SK-N-SH (cell line): ENCODE data around the gene PRKCQ. TPM values are rescaled to one million over a fixed set of nuclear protein-coding genes. Genes with fewer than 3 reads are reported as not detected.

Experiments
- CTCF ChIA-PET: fragments of 300-600, 350-600 bp; formaldehyde crosslinking; extraction: SDS; loops from one replicate; lab custom pipeline; 2021; lab: Yijun Ruan, JAX
- POLR2A ChIA-PET: fragments of 350-600 bp; sonication (Branson Sonifier 250); formaldehyde crosslinking; extraction: SDS; loops from one replicate; lab custom pipeline; 2020; ENCODE audit warnings: antibody characterized with exemption, inconsistent platforms; lab: Yijun Ruan, JAX
- DNase-seq: peaks from one replicate; pipeline ENCODE4 v3.0.0; 2012
- H2AFZ ChIP-seq: fragments of 200-600 bp; sonication (generic); 2 replicates; pipeline ENCODE4 v1.8.1; 2016; ENCODE audit warnings: antibody characterized with exemption, mild to moderate bottlenecking, low read depth
- H3F3A ChIP-seq: fragments of 200-600 bp; sonication (generic); replicated peaks from 2 replicates; pipeline ENCODE3; 2016; ENCODE audit warnings: antibody characterized with exemption, mild to moderate bottlenecking; ENCODE audit not compliant: insufficient read depth
- H3K27ac ChIP-seq, 2 experiments: fragments of 200-500 bp in 1 of 2; fragments of 200-600 bp in 1 of 2; sonication (Bioruptor generic) in 1 of 2; sonication (generic), shearing (Covaris generic) in 1 of 2; 2 replicates each; pipeline versions ENCODE4 v1.5.1 to v1.6.1; 2014 to 2016; ENCODE audit warnings: low read depth in 2 of 2, inconsistent platforms in 1 of 2, low read length in 1 of 2, mild to moderate bottlenecking in 1 of 2, mixed read lengths in 1 of 2
- H3K27me3 ChIP-seq: fragments of 200-600 bp; sonication (generic), shearing (Covaris generic); 2 replicates; pipeline ENCODE4 v1.6.1; 2016; ENCODE audit warnings: mixed run types; ENCODE audit not compliant: insufficient read depth
- H3K36me3 ChIP-seq, 2 experiments: fragments of 200-500 bp in 1 of 2; fragments of 200-600 bp in 1 of 2; sonication (Bioruptor generic) in 1 of 2; sonication (generic) in 1 of 2; replicated peaks in 1 of 2; 2 replicates each; pipeline versions ENCODE3 to v1.5.1; 2014 to 2016; ENCODE audit warnings: low read length in 1 of 2, mild to moderate bottlenecking in 1 of 2; ENCODE audit not compliant: insufficient read depth in 2 of 2, control insufficient read depth in 1 of 2
- H3K4me1 ChIP-seq, 2 experiments: fragments of 200-500 bp in 1 of 2; fragments of 200-600 bp in 1 of 2; sonication (Bioruptor generic) in 1 of 2; sonication (generic), shearing (Covaris generic) in 1 of 2; 2 replicates each; pipeline versions ENCODE4 v1.5.1 to v1.6.1; 2014 to 2016; ENCODE audit warnings: low read depth in 1 of 2, low read length in 1 of 2, mixed run types in 1 of 2; ENCODE audit not compliant: insufficient read depth in 2 of 2, control insufficient read depth in 1 of 2
- H3K4me2 ChIP-seq: fragments of 200-600 bp; sonication (generic), shearing (Covaris generic); 2 replicates; pipeline ENCODE4 v1.6.1; 2017; ENCODE audit warnings: mixed run types
- H3K4me3 ChIP-seq, 2 experiments: fragments of 200-500 bp in 1 of 2; fragments of 200-600 bp in 1 of 2; sonication (Bioruptor generic) in 1 of 2; sonication (generic), shearing (Covaris generic) in 1 of 2; 2 replicates each; pipeline versions ENCODE4 v1.5.1 to v1.8.1; 2014 to 2016; ENCODE audit warnings: low read depth in 2 of 2, inconsistent platforms in 1 of 2, low read length in 1 of 2, mild to moderate bottlenecking in 1 of 2, mixed read lengths in 1 of 2, moderate library complexity in 1 of 2
- H3K79me2 ChIP-seq: fragments of 200-600 bp; sonication (generic); 2 replicates; pipeline ENCODE4 v1.8.1; 2017; ENCODE audit warnings: mild to moderate bottlenecking; ENCODE audit not compliant: insufficient read depth
- H3K9ac ChIP-seq: fragments of 200-600 bp; sonication (generic); 2 replicates; pipeline ENCODE4 v1.6.1; 2017; ENCODE audit warnings: mixed run types
- H3K9me2 ChIP-seq: fragments of 200-600 bp; sonication (generic); 2 replicates; pipeline ENCODE4 v1.6.1; 2017; ENCODE audit warnings: mixed run types
- H3K9me3 ChIP-seq: fragments of 200-600 bp; sonication (generic); 2 replicates; pipeline ENCODE4 v1.6.1; 2017; ENCODE audit warnings: mixed run types, mild to moderate bottlenecking, moderate library complexity
- H4K20me1 ChIP-seq: fragments of 200-600 bp; sonication (generic); 2 replicates; pipeline ENCODE4 v1.6.1; 2017; ENCODE audit warnings: mild to moderate bottlenecking, mixed run types; ENCODE audit not compliant: insufficient read depth
- CHD2 ChIP-seq: fragments of 150-350 bp; IDR thresholded peaks from 2 replicates; pipeline ENCODE4 v1.6.1; 2018; ENCODE audit warnings: low read length; ENCODE audit not compliant: partially characterized antibody
- EZH2phosphoT487 ChIP-seq: fragments of 200-600 bp; sonication (generic); IDR thresholded peaks from 2 replicates; pipeline ENCODE4 v1.6.1; 2017; ENCODE audit warnings: low read depth, mixed run types, mild to moderate bottlenecking, antibody characterized with exemption, moderate library complexity, borderline replicate concordance
- FOXM1 ChIP-seq: IDR thresholded peaks from 2 replicates; pipeline ENCODE4 v1.4.0; 2012; ENCODE audit warnings: low read depth, mild to moderate bottlenecking
- GATA2 ChIP-seq: sonication (generic); formaldehyde crosslinking; IDR thresholded peaks from 2 replicates; pipeline ENCODE4 v1.5.0; 2020; ENCODE audit warnings: mild to moderate bottlenecking, missing genetic modification reagents
- MXI1 ChIP-seq: IDR thresholded peaks from 2 replicates; pipeline ENCODE4 v1.6.1; 2012; ENCODE audit warnings: mild to moderate bottlenecking, low read depth, low read length, improper control_type of control experiment
- POLR2AphosphoS5 ChIP-seq: IDR thresholded peaks from 2 replicates; pipeline ENCODE4 v1.6.1; 2012; ENCODE audit warnings: low read depth, low read length
- RFX5 ChIP-seq: IDR thresholded peaks from 2 replicates; pipeline ENCODE4 v1.6.1; 2012; ENCODE audit warnings: mild to moderate bottlenecking, improper control_type of control experiment, low read length
- SIN3A ChIP-seq: IDR thresholded peaks from 2 replicates; pipeline ENCODE4 v1.6.1; 2012; ENCODE audit warnings: low read depth, mild to moderate bottlenecking, low read length, moderate library complexity, borderline replicate concordance
- SMC3 ChIP-seq: IDR thresholded peaks from 2 replicates; pipeline ENCODE4 v1.6.1; 2012; ENCODE audit warnings: low read depth, low read length, improper control_type of control experiment
- TAF1 ChIP-seq: IDR thresholded peaks from 2 replicates; pipeline ENCODE4 v1.6.1; 2012; ENCODE audit warnings: low read depth, mild to moderate bottlenecking, low read length, moderate library complexity, borderline replicate concordance
- YY1 ChIP-seq: IDR thresholded peaks from 2 replicates; pipeline ENCODE4 v1.4.0; 2012; ENCODE audit warnings: low read depth, mild to moderate bottlenecking
- WGBS: methylation state at CpG from one replicate; pipeline ENCODE4 v1.1.6; 2017; ENCODE audit warnings: low lambda C conversion rate; 5-methylcytosine and 5-hydroxymethylcytosine counted together
- polyA plus RNA-seq, 3 experiments: library from polyadenylated mRNA; depleted of rRNA; stranded (reverse); fragments of >200 nt; gene quantifications; 2 replicates each; pipeline ENCODE4 v1.2.3, GENCODE V29; 2012
- TF ChIP-seq, protein P1 (sequence below): fragments of 200-600 bp; sonication (generic); IDR thresholded peaks from 2 replicates; pipeline ENCODE4 v1.6.1; 2017; ENCODE audit warnings: antibody characterized with exemption, mild to moderate bottlenecking, moderate library complexity
- TF ChIP-seq, protein P2 (sequence below): IDR thresholded peaks from 2 replicates; pipeline ENCODE4; 2012
- TF ChIP-seq, protein P3 (sequence below): IDR thresholded peaks from 2 replicates; pipeline ENCODE4 v1.4.0; 2012; ENCODE audit warnings: low read depth

Gene PRKCQ
- polyA plus RNA-seq, 1 of the 3 experiments (the other 2 are of a cell fraction): 0.18 TPM

DNA sequence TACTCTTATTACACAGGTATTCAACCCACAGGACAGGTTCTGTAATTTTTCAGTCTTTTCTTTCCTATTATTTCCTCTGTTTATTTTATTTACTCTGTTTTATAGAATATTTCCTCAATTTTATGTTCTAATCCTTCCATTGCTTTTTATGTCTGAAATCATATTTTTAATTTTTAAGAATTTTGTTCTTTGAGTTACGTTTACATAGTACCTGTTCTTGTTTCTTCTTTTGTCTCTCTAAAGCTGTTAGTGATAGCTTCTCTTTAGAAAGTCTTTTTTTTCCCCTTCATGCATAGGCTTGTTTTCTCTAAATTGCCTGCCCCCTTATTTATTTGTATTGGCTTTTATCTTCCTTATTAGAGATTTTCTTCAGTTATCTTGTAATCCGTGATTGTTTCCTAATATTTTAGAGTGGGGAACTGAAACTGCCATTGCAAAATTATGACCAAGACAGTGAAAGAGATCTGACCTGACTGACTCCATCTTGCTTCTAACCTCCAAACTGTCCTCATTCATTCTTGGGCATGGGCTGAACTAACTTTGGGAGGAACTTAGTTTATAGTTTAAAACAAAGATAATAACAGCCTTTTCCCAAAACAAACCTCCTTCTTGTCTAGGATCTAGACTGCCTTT, 189.7 kb downstream of the PRKCQ start:
- Histone ChIP-seq H3F3A (no peaks in the 10 kb centered on the region), H4K20me1 (no peaks in the 10 kb centered on the region), H3K4me1 (no peaks in the 10 kb centered on the region; a peak in 1 of 4 replicates), H3K36me3 (no peaks in the 10 kb centered on the region), H3K9me2 (no peaks in the 10 kb centered on the region), H3K4me3 (no peak overlapping the region), H3K79me2 (no peaks in the 10 kb centered on the region), H3K4me2 (no peak overlapping the region), H2AFZ (no peak overlapping the region), H3K27ac (no peak overlapping the region), H3K9me3 (peaks cover 4% of the 10 kb centered on the region; the same call in 1 of the 2 replicates), H3K27me3 (no peaks in the 10 kb centered on the region), H3K9ac (no peak overlapping the region)
- CTCF ChIA-PET: interaction anchor here (1.2 to 4.2 kb wide), 2 partner anchors 11 to 19 kb away, joined by 3 to 25 read pairs; no protein-coding TSS in a partner anchor
- POLR2A ChIA-PET: no interaction called here
- 43% methylated on average over 2 of the region's 2 CpGs for WGBS
- no peak for DNase-seq
- no peak for TF ChIP-seq GATA2
- TF ChIP-seq EZH2phosphoT487: no peak
- no peak for TF ChIP-seq CHD2
- no peak for TF ChIP-seq RFX5

DNA sequence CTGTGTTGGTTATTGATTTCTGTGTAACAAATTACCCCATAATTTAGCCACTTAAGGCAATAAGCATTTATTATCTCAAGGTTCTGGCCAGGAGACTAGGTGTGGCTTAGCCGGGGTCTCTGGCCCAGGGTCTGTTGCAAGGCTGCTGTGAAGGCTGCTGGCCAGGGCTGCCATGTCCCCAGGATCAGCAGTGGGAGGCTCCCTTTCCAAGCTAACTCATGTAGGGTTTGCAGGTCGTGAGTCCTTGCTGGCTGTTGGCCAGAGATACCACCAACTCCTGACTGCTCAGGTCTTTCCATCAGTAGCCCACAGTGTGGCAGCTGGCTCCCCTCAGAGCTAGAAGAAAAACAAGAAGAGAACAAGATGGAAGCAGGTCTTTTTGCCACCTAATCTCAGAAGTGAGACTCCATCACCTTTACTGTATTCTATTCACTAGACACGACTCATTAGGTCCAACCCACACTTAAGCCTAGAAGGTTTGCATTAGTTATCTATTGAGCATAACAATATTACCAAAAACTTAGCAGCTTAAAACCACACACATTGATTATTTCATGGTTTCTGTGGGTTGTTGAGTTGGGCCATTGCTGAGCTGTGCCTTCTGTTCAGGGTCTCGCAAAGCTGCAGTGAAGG, 191.7 kb downstream of the PRKCQ start:
- no peak overlapping the region for H3K4me3 ChIP-seq
- DNase-seq: no peak
- TF ChIP-seq SIN3A: no peak
- no peaks in the 10 kb centered on the region for H3K36me3 ChIP-seq
- no peaks in the 10 kb centered on the region for H3K79me2 ChIP-seq
- H3F3A ChIP-seq: no peaks in the 10 kb centered on the region
- no peaks in the 10 kb centered on the region for H4K20me1 ChIP-seq
- ChIA-PET CTCF (interaction anchor here (0.6 to 2.1 kb wide), 3 partner anchors 13 to 36 kb away, joined by 3 to 7 read pairs (median 5); no protein-coding TSS in a partner anchor), POLR2A (no interaction called here)
- peaks cover 4% of the 10 kb centered on the region; the same call in 1 of the 2 replicates for H3K9me3 ChIP-seq
- no peak overlapping the region for H3K9ac ChIP-seq
- H3K27ac ChIP-seq: no peak overlapping the region
- 59% methylated on average over 4 of the region's 4 CpGs for WGBS
- H3K4me2 ChIP-seq: no peak overlapping the region
- peaks cover 0 to 4% of the 10 kb centered on the region in 2 experiments; a peak in 3 of 4 replicates for H3K4me1 ChIP-seq
- H3K27me3 ChIP-seq: no peaks in the 10 kb centered on the region
- H2AFZ ChIP-seq: no peak overlapping the region
- no peaks in the 10 kb centered on the region for H3K9me2 ChIP-seq

DNA sequence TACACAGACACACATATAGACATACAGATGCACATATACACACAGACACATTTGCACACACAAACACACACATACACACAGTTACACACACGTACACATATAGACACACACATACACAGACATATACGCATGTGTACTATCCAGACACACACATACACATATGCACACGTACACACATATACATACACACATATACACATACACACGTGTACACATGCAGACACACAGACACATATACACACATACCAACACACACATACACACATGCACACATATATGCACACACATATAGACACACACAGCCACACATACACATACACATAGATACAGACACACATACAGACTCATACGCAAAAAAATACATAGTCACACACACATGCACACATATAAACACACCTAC, 193.1 kb downstream of the PRKCQ start:
- Histone ChIP-seq H2AFZ (no peak overlapping the region), H3K79me2 (no peaks in the 10 kb centered on the region), H3K9me2 (no peaks in the 10 kb centered on the region), H3K9ac (no peak overlapping the region), H3K4me1 (peaks cover 2 to 7% of the 10 kb centered on the region in 2 experiments; a peak in 3 of 4 replicates), H3K9me3 (peaks cover 4% of the 10 kb centered on the region; the same call in 1 of the 2 replicates), H3K27ac (no peak overlapping the region), H3K27me3 (no peaks in the 10 kb centered on the region), H3K36me3 (no peaks in the 10 kb centered on the region), H3K4me2 (no peak overlapping the region), H3K4me3 (no peak overlapping the region), H3F3A (peaks cover 4% of the 10 kb centered on the region), H4K20me1 (no peaks in the 10 kb centered on the region)
- TF ChIP-seq, protein P1, sequence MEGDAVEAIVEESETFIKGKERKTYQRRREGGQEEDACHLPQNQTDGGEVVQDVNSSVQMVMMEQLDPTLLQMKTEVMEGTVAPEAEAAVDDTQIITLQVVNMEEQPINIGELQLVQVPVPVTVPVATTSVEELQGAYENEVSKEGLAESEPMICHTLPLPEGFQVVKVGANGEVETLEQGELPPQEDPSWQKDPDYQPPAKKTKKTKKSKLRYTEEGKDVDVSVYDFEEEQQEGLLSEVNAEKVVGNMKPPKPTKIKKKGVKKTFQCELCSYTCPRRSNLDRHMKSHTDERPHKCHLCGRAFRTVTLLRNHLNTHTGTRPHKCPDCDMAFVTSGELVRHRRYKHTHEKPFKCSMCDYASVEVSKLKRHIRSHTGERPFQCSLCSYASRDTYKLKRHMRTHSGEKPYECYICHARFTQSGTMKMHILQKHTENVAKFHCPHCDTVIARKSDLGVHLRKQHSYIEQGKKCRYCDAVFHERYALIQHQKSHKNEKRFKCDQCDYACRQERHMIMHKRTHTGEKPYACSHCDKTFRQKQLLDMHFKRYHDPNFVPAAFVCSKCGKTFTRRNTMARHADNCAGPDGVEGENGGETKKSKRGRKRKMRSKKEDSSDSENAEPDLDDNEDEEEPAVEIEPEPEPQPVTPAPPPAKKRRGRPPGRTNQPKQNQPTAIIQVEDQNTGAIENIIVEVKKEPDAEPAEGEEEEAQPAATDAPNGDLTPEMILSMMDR: no peak
- TF ChIP-seq, protein P2, sequence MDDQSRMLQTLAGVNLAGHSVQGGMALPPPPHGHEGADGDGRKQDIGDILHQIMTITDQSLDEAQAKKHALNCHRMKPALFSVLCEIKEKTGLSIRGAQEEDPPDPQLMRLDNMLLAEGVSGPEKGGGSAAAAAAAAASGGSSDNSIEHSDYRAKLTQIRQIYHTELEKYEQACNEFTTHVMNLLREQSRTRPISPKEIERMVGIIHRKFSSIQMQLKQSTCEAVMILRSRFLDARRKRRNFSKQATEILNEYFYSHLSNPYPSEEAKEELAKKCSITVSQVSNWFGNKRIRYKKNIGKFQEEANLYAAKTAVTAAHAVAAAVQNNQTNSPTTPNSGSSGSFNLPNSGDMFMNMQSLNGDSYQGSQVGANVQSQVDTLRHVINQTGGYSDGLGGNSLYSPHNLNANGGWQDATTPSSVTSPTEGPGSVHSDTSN: no peak
- TF ChIP-seq, protein P3, sequence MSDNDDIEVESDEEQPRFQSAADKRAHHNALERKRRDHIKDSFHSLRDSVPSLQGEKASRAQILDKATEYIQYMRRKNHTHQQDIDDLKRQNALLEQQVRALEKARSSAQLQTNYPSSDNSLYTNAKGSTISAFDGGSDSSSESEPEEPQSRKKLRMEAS: no peak
- TF ChIP-seq CHD2 (no peak), TAF1 (no peak), SIN3A (no peak), RFX5 (no peak), SMC3 (no peak), MXI1 (no peak), POLR2AphosphoS5 (no peak), YY1 (no peak), FOXM1 (no peak)
- WGBS: 82% methylated on average over 5 of the region's 5 CpGs
- DNase-seq: no peak
- CTCF ChIA-PET: interaction anchor here (1.9 kb wide), 1 partner anchor 15 kb away, joined by 5 read pairs; no protein-coding TSS in a partner anchor
- POLR2A ChIA-PET: no interaction called here
